Erythroblast (primary cell): ENCODE data around the gene RPL27A.

Experiments
- GATA1 ChIP-seq: IDR thresholded peaks from 2 replicates; pipeline ENCODE4 v1.6.1; 2011; ENCODE audit warnings: low read depth, mild to moderate bottlenecking, control low read depth, low read length, moderate library complexity
- POLR2A ChIP-seq: IDR thresholded peaks from 2 replicates; pipeline ENCODE4 v1.6.1; 2011; ENCODE audit warnings: mild to moderate bottlenecking, low read length

GRCh38 chr11:8681837-8682302 lies 722 bp upstream of the RPL27A start:
- TF ChIP-seq POLR2A: no peak
- TF ChIP-seq GATA1: no peak
